HepG2 (cell line): ENCODE measurements around the gene PSIP1. TPM values are rescaled to one million over a fixed set of nuclear protein-coding genes. Genes with fewer than 3 reads are reported as not detected.
"Not testable (repeated sequence)": the region's sequence is repeated elsewhere in the genome, so short reads cannot be mapped to it uniquely, and the experiment has no call there.

ENCODE experiments used
- ATAC-seq: fragments of 200-7000 bp; cut with Tn5 transposase; 3 replicates; pipeline ENCODE4 v1.9.1; 2020; ENCODE audit warnings: mild to moderate bottlenecking, moderate library complexity
- BruUV-seq: library from RNA; stranded (reverse); fragments of 400-500 nt; replicated peaks from 2 replicates; lab custom pipeline; 2021; lab: Mats Ljungman, UMichigan
- CTCF ChIA-PET: fragments of 300-600 bp; formaldehyde crosslinking; extraction: SDS; loops from one replicate; lab custom pipeline; 2021; ENCODE audit warnings: low total read pairs, inconsistent platforms, low intra/inter-chr PET ratio; lab: Yijun Ruan, JAX
- POLR2A ChIA-PET: fragments of 350-600 bp; sonication (Branson Sonifier 250); formaldehyde crosslinking; loops from one replicate; lab custom pipeline; 2020; ENCODE audit warnings: antibody characterized with exemption, inconsistent platforms; lab: Yijun Ruan, JAX
- DNase-seq: peaks from one replicate; pipeline ENCODE4 v3.0.0-alpha.2; 2015; ENCODE audit warnings: low spot score
- FAIRE-seq: peaks from 3 replicates; lab custom pipeline; 2011; peaks lifted over from hg19 to GRCh38; lab: Jason Lieb, UNC
- H2AFZ ChIP-seq: one replicate; pipeline ENCODE4 v1.6.1; 2011; ENCODE audit warnings: low read length, inconsistent platforms
- H3K27ac ChIP-seq: fragments of 300-600 bp; 3 replicates; pipeline ENCODE4 v1.8.0; 2011; ENCODE audit warnings: mixed run types, mild to moderate bottlenecking, mixed read lengths, low read length, inconsistent platforms; ENCODE audit not compliant: insufficient read depth; ENCODE audit errors: extremely low read length
- H3K27me3 ChIP-seq, 2 experiments: fragments of 200-600 bp in 1 of 2; 2 replicates in 1 of 2; 3 replicates in 1 of 2; pipeline versions ENCODE4 v1.6.0 to v1.8.0; 2011; ENCODE audit warnings: low read length in 2 of 2, mild to moderate bottlenecking in 2 of 2, moderate library complexity in 2 of 2, inconsistent platforms in 1 of 2; ENCODE audit not compliant: insufficient read depth in 2 of 2, control insufficient read depth in 1 of 2
- H3K36me3 ChIP-seq, 2 experiments: fragments of 200-600 bp in 1 of 2; replicated peaks in 1 of 2; 2 replicates in 1 of 2; 3 replicates in 1 of 2; pipeline versions ENCODE4 v1.5.1 to v1.8.0; 2011; ENCODE audit warnings: low read length in 2 of 2, inconsistent platforms in 1 of 2; ENCODE audit not compliant: insufficient read depth in 2 of 2, control insufficient read depth in 1 of 2
- H3K4me1 ChIP-seq: 2 replicates; pipeline ENCODE4 v1.5.1; 2012; ENCODE audit warnings: low read length, inconsistent platforms; ENCODE audit not compliant: insufficient read depth
- H3K4me2 ChIP-seq: 2 replicates; pipeline ENCODE4 v1.6.0; 2011; ENCODE audit warnings: low read depth, low read length, inconsistent platforms
- H3K4me3 ChIP-seq, 3 experiments: fragments of 200-600 bp in 1 of 3; sonication (generic), shearing (Covaris generic) in 1 of 3; replicated peaks in 1 of 3; 2 replicates each; pipeline ENCODE4 v1.5.1; 2011 to 2016; ENCODE audit warnings: low read length in 3 of 3, inconsistent platforms in 2 of 3, low read depth in 2 of 3, mild to moderate bottlenecking in 2 of 3, control low read depth in 1 of 3, mixed read lengths in 1 of 3; ENCODE audit not compliant: insufficient read depth in 1 of 3
- H3K79me2 ChIP-seq: one replicate; pipeline ENCODE4 v1.6.1; 2011; ENCODE audit warnings: low read length, inconsistent platforms; ENCODE audit not compliant: insufficient read depth
- H3K9ac ChIP-seq: 2 replicates; pipeline ENCODE4 v1.6.0; 2011; ENCODE audit warnings: mild to moderate bottlenecking, low read depth, low read length, inconsistent platforms; ENCODE audit not compliant: insufficient read depth
- H3K9me3 ChIP-seq: 2 replicates; pipeline ENCODE4 v1.5.1; 2012; ENCODE audit warnings: mild to moderate bottlenecking, low read length
- H4K20me1 ChIP-seq: 2 replicates; pipeline ENCODE4 v1.6.0; 2011; ENCODE audit warnings: inconsistent platforms, mild to moderate bottlenecking, low read length, moderate library complexity; ENCODE audit not compliant: insufficient read depth
- AHDC1 ChIP-seq: sonication (generic); formaldehyde crosslinking; IDR thresholded peaks from 2 replicates; pipeline ENCODE4 v1.5.1; 2020; ENCODE audit warnings: mild to moderate bottlenecking, missing genetic modification reagents, borderline replicate concordance
- ZNF121 ChIP-seq: sonication (generic); formaldehyde crosslinking; IDR thresholded peaks from 2 replicates; pipeline ENCODE4 v1.5.0; 2020; ENCODE audit warnings: mild to moderate bottlenecking, missing genetic modification reagents
- WGBS: methylation state at CpG from one replicate; pipeline ENCODE4 v1.1.6; 2017; ENCODE audit warnings: low lambda C conversion rate; 5-methylcytosine and 5-hydroxymethylcytosine counted together
- in situ Hi-C: cut with HindIII; loops from 2 replicates; pipeline ENCODE4 v1.10.0; 2017; ENCODE audit warnings: low pct_unique_long_range_greater_than_20kb; ENCODE audit not compliant: extremely low pct_ligation_motif_present
- intact Hi-C: fragments of 100-400 bp; cut with micrococcal nuclease; formaldehyde crosslinking; loops from one replicate; pipeline ENCODE4 v1.10.0; 2022; ENCODE audit not compliant: unreplicated experiment
- polyA plus RNA-seq, 8 experiments: library from polyadenylated mRNA; depleted of rRNA in 3 of 8; stranded (reverse) in 7 of 8; unstranded in 1 of 8; fragments of >200 nt; fragmentation: Illumina TruSeq in 4 of 8; extraction: Trizol in 4 of 8; gene quantifications; 2 replicates each; pipeline versions ENCODE4 v1.2.1 to v1.2.3, GENCODE V29; 2011 to 2016; ENCODE audit warnings: low read depth in 4 of 8, missing spikeins in 1 of 8, mixed read lengths in 1 of 8; ENCODE audit not compliant: insufficient read depth in 1 of 8
- total RNA-seq, 5 experiments: library from RNA; depleted of rRNA; stranded (reverse); fragments of >200 nt; fragmentation: Illumina TruSeq; extraction: Trizol; gene quantifications; 2 replicates each; pipeline ENCODE4 v1.2.3, GENCODE V29; 2016; ENCODE audit warnings: low read depth in 1 of 5

Gene PSIP1
- total and polyA plus RNA-seq, 2 of the 13 experiments (the other 11 are each of a cell fraction or from before 2014, with no cell fraction given): 12.6 to 46.4 TPM

GRCh38 chr9:15442264-15442663 lies 68.5 kb downstream of the PSIP1 start:
- 98% methylated on average over 9 of the region's 33 CpGs for whole genome bisulfite sequencing
- H3K27ac ChIP-seq, BruUV-seq, DNase-seq, H3K9ac ChIP-seq, H2AFZ ChIP-seq, H3K9me3 ChIP-seq, ATAC-seq, in situ Hi-C loops, H3K4me3 ChIP-seq, POLR2A ChIA-PET, intact Hi-C loops, FAIRE-seq, CTCF ChIA-PET, H3K27me3 ChIP-seq, H3K4me1 ChIP-seq, H3K4me2 ChIP-seq, H4K20me1 ChIP-seq: not testable (repeated sequence)
- Histone ChIP-seq H3K36me3 (peaks cover 10 to 64% of the 10 kb centered on the region in 2 experiments), H3K79me2 (peaks cover 29% of the 10 kb centered on the region)

- ATAC-seq, FAIRE-seq, intact Hi-C loops, H3K4me2 ChIP-seq, H4K20me1 ChIP-seq, H2AFZ ChIP-seq, H3K4me3 ChIP-seq, BruUV-seq, CTCF ChIA-PET, H3K4me1 ChIP-seq, POLR2A ChIA-PET, H3K27me3 ChIP-seq, in situ Hi-C loops, H3K9me3 ChIP-seq, H3K27ac ChIP-seq, H3K9ac ChIP-seq, DNase-seq: not testable (repeated sequence)
- no CpG with 5 or more reads among the region's 29 CpGs for WGBS
- Histone ChIP-seq H3K79me2 (peaks cover 33% of the 10 kb centered on the region), H3K36me3 (peaks cover 7 to 64% of the 10 kb centered on the region in 2 experiments)
Observed at GRCh38 chr9:15441841-15442240, 68.9 kb downstream of the PSIP1 start.

DNA sequence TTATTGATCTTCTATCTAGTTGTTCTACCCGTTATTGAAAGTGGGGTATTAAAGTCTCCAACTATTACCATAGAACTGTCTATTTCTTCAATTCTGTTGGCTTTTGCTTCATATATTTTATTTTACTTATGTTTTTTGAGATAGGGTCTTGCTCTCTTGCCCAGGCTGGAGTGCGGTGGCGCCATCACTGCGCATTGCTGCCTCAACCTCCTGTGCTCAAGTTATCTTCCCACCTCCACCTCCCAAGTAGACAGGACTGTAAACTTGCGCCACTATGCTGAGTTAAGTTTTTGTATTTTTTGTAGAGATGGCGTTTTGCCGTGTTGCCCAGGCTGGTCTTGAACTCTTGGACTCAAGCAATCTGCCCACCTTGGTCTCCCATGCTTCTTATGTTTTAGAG lies 71.9 kb downstream of the PSIP1 start:
- no peak for DNase-seq
- intact Hi-C loops: no loop called here
- no peaks in the 10 kb centered on the region for H3K9me3 ChIP-seq
- no peak overlapping the region for H3K4me2 ChIP-seq
- H3K79me2 ChIP-seq: peaks cover 40% of the 10 kb centered on the region
- in situ Hi-C loops: no loop called here
- H3K36me3 ChIP-seq: peaks cover 7 to 50% of the 10 kb centered on the region in 2 experiments
- no peak for FAIRE-seq
- H3K27ac ChIP-seq: no peak overlapping the region
- H3K27me3 ChIP-seq: no peaks in the 10 kb centered on the region
- 0 out of 2 replicates have a peak, but pooled peaks cover 3% of the 10 kb centered on the region for H4K20me1 ChIP-seq
- 99% methylated on average over 7 of the region's 7 CpGs for WGBS
- H3K9ac ChIP-seq: no peak overlapping the region
- POLR2A ChIA-PET: no interaction called here
- BruUV-seq: no TSS peak
- CTCF ChIA-PET: no interaction called here
- no peaks in the 10 kb centered on the region for H3K4me1 ChIP-seq
- TF ChIP-seq ZNF121 (CRISPR knock-in tag) (peak; percentile 71), AHDC1 (CRISPR knock-in tag) (no peak)
- no peak for ATAC-seq
- H2AFZ ChIP-seq: no peak overlapping the region
- no peak overlapping the region for H3K4me3 ChIP-seq
